Stimulated activated CD4-positive, alpha-beta T cell treated with anti-CD3 and anti-CD28 coated beads, TNF-alpha, amount 100 ng/mL, for 1 hour (primary cell): ENCODE measurements around the gene HERC3.

ENCODE experiments used
- DNase-seq, 3 donors: peaks; one replicate each; pipeline ENCODE4 v3.0.0-alpha.2; 2020; ENCODE audit warnings: low read depth in 3 of 3, low spot score in 1 of 3

Gene HERC3

GRCh38 chr4:88713782-88714181, 121.5 kb downstream of the HERC3 start:
- no peak for DNase-seq

DNA sequence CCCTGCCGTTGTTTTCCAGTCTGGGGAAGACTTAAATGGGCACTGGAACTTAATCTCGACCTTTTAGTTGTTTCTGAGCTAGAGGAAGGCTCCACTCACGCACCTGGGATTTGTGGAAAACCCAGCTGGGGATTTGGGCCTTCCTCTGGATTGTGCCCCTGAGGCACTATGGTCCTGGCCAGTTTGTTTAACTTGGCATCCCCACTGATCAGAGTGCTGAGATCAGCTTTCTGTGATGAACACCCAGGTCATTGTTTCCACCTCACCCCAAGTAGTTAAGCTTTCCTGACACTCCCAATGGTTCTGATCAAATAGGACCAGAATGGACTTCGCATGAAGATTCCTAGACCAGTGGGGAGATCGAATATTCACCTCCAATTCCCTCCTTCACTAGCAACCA, 125.8 kb downstream of the HERC3 start:
- no peak for DNase-seq

DNA sequence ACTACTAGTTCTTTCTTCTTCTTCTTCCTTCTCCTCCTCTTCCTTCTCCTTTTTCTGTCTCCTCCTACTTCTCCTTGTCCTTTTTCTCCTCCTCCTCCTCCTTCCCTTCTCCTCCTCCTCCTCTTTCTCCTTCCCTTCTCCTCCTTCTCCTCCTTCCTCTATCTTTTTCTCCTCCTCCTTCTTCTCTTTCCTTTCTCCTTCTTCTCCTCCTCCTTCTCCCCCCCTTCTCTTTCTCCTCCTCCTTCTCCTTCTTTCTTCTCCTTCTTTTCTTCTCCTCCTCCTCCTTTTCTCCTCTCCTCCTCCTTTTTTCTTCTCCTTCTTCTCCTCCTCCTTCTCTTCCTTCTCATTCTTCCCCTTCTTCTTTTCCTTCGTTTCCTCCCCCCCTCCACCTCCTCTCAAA, 127.1 kb downstream of the HERC3 start:
- no peak for DNase-seq

- no peak for DNase-seq
Measured at GRCh38 chr4:88720451-88721428, 128.5 kb downstream of the HERC3 start.

DNA sequence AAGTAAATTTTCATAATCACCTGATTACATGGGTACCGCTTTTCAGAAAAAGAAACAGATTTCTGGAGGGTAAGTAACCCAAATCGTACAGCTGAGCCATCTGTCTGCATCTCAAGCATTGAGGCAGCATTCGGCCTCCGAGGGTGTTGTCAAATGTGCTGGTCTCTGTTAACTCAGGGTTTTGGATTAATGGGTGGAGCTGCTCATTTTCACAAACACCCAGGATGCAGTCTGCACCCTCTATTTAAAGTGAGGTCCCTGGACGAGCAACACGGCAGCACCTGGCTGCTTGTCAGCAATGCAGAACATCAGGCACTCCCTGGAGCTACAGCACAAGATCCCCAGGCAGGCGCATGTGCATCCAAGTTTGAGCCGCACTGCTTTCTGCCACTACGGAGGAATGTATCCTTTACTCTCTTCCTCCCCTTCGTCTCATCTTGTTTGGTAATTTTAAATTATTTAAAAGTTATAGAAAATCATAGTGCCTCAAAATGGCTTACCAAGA, 130.0 kb downstream of the HERC3 start:
- DNase-seq, result no peak

- no peak for DNase-seq
Measured at GRCh38 chr4:88722828-88723227, 130.5 kb downstream of the HERC3 start.

DNA sequence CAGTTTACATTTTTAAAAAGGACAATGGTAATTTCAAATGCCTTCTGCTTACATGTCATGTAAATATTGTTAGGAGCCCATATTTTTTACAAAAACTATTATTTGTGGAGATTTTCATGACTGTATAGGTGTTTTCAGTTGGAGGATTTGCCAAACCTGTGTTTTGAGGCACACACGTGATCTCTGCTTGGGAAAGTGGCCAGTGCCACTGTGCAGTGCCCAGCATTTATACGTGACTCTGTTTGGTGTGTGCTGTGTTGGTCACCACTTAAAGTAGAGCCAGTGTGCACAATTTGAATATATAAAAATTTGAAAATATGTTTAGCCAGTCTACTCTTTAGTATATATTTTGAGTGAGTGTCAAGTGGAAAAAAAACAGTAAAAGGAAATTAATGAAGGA, 132.1 kb downstream of the HERC3 start:
- DNase-seq, result no peak

- no peak for DNase-seq
Measured at GRCh38 chr4:88725143-88725542, 132.9 kb downstream of the HERC3 start.

DNA sequence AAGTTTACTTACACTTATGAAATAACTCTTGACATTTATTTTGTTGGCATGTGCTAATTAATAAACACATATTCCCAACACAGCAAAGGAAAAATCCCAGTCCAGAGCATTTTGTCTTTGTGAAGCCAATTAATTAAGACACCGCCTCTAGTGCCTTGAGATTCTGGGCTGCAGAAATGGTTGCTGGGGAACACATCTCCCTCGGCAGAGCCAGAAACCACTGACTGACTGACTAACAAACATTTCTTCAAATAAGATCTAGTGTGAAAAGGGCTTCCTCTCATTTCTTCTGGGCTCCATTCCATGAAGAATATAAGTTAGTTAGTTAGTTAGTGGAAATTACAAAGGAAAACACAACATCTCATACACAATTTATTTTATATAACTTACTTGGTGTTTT, 133.7 kb downstream of the HERC3 start:
- DNase-seq, result no peak

- no peak for DNase-seq
Measured at GRCh38 chr4:88728146-88728545, 135.9 kb downstream of the HERC3 start.

DNA sequence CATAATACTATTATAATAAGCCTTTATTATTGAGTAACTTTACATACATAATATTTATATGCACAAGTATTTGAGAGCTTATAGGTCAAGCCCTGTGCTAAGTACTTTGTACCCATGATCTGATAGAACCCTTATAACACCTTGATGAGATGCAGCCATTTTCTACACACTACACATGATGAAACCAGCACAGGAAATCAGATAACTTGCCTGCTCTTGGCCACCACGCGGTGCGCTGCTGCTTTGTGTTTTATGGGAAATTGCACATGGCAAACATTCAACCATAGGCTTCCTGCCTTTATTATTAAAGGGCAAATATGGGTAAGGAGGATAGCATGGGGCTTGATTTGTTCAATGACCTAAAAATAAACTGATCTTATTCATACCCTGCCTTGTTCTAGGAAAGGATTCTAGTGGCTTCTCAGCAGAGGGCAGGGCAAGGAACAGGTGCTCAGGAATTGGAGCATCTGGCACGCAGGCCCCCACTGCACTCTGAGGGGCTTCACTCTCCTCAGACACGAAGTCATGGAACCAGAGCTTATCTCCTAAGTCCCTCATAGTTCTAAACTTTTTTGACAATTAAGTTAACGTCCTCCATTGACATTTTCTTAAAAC, 137.0 kb downstream of the HERC3 start:
- no peak for DNase-seq

GRCh38 chr4:88730811-88731210, 138.5 kb downstream of the HERC3 start:
- no peak for DNase-seq

DNA sequence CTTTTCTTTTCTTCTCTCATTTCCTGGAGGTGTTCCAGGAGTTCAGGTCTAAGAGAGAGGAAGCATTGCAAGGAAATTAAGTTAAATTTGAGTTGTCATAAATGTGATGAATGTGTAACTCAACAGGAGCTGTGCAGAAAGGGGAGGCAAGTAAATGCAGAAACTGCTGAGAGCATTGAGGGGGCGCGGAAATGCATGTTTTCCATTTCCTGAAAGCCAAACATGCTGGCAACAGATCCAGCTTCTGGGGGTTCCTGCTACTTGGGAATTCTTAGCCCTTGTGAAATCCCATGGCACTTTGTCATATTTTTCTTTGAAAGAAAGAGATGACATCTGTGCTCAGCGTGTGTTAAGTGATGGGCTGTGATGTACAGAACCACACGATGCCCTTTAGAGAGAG, 139.1 kb downstream of the HERC3 start:
- no peak for DNase-seq

DNA sequence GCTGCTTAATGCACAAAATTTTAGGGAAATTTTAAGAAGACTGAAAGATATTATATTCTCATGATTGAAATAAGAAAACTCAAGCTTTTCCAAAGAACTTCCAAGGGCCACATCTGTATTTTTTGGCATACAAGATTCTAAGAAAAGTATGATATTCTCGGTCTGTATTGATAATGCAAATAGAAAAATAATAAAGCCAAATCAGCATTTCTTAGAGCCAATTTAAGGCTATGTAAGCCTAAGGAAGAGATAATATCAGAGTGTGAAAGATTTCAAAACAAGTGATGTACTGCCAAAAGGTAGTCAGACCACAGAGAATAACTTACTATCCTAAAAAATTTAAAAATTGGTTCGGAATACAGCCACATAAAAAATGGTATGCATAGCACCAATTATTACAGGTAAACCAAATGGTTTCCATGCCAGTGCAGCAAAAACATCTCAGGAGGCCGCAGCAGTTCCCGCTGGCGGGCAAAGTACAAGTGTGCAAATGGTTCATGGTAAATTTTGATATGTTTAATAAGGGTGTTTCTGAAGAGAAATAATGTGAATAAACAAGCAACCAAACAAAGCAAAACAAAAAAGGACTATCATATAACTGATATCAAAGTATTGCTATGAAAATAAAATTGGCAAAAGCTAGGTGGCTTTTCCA, 140.6 kb downstream of the HERC3 start:
- no peak for DNase-seq

DNA sequence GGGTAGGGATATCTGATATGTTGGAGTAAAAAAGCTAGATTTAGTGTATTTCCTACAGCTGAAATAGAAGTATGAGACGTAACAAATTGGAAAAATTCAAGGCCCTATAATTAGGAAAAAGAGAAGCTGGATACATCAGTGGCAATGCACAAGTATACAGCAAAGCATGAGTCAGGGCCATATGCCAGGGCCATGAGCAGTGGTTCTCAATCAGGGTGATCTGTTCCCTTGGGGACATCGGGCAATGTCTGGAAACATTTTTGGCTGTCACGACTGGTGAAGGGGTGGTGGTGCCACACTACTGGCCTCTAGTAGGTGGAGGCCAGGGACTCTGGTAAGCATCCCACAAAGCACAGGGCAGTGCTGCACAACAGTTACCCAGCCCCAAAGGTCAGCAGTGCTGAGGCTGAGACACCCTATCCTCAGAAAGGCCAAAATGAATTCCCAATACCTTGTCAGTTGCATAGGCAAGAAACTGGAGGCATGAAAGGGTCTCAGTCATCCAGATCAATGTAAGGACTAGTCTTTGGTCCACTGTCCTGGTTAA, 142.2 kb downstream of the HERC3 start:
- DNase-seq, result no peak

- no peak for DNase-seq
Measured at GRCh38 chr4:88735564-88735963, 143.3 kb downstream of the HERC3 start.

DNA sequence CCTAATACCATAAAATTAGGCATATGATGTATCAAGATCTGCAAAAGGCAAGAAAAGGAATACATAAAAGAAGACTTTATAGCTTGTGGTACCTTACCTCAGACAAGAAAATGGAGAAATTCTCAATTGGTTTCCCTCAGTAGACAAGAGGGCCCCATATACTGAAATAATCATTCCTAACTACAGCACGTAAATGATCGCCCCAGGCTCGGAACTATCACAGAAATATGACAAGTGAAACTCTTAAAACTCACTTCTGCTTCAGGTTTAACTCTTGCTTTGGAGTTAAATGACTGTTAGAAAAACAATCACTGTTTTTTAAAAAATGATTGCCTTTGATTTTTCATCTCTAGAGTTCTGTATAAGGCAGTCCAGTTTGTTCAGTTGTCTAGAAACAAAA, 144.0 kb downstream of the HERC3 start:
- no peak for DNase-seq

DNA sequence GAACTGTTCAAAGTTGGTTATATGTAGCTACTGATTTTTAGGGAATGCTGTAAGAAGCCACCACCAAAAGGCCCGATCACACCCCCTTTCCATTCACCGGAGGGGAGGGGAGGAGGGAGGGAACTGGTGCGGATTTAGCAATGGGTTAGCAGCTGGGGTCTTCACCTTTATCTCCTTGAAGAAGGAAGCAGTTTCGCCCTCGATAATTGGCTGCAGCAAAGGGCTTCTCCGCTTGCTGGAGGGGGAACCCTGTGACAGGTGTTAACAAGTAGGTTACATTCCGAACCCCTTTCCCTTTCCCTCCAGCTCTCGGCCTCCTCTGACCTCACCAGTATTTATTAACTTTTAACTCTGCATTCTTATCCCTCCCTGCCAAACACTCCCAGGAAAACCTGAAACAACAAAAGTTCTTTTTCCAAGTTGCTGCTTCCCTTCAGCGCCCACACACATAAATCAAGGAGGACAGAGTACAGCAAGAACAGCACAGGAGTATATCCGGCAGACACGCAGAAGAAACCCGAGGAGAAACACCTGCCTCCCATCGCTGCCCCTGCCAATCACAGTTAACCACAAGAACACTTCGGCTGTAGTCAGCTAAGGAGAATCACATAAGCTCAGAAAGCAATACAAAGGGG, 145.1 kb downstream of the HERC3 start:
- DNase-seq, result no peak

- no peak for DNase-seq
Measured at GRCh38 chr4:88738180-88738579, 145.9 kb downstream of the HERC3 start.

DNA sequence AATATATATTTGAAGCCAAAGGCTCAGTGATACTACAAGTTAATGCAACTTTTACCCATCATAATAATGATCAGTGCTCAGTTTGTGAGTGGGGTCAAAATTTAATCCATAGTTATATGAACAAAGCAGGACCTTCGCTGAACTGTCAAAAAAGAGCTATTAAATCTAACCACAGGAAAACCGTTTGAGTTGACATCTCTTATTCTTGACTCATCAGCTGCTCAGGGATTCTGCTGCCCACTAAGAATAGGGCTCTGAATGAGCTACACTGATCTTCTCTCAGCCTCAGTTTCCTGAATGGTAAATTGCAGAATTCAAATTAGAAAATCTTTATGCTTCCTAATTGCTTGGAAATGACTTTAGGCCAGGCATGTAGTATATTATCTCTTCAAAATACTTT, 150.3 kb downstream of the HERC3 start:
- no peak for DNase-seq

DNA sequence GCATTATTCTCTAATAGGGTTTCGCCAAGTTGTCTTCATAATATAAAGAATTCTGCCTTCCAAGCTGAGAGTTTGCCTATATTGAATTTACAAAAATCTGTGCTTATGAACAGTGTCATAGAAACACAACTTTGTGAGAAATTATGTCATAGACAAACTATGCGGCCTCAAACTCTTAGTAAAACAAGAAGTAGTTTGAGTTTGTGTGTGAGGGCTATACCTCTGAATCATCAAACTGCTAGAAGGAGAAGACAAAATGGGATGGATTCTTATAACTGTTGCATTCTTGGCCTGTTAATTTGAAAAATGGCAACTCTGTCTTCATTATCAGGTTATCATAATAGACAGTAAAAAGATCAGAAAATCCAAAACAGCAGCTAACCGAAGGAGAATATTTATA, 151.4 kb downstream of the HERC3 start:
- no peak for DNase-seq
